Measurements from ENCODE around the gene CENPT.
"Not testable (repeated sequence)": the region's sequence is repeated elsewhere in the genome, so short reads cannot be mapped to it uniquely, and the experiment has no call there.

The CENPT gene

DNA sequence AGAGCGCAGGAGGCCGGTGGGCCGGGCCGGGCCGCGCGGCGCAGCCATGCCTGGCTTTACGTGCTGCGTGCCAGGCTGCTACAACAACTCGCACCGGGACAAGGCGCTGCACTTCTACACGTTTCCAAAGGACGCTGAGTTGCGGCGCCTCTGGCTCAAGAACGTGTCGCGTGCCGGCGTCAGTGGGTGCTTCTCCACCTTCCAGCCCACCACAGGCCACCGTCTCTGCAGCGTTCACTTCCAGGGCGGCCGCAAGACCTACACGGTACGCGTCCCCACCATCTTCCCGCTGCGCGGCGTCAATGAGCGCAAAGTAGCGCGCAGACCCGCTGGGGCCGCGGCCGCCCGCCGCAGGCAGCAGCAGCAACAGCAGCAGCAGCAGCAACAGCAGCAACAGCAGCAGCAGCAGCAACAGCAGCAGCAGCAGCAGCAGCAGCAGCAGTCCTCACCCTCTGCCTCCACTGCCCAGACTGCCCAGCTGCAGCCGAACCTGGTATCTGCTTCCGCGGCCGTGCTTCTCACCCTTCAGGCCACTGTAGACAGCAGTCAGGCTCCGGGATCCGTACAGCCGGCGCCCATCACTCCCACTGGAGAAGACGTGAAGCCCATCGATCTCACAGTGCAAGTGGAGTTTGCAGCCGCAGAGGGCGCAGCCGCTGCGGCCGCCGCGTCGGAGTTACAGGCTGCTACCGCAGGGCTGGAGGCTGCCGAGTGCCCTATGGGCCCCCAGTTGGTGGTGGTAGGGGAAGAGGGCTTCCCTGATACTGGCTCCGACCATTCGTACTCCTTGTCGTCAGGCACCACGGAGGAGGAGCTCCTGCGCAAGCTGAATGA lies 4.8 kb downstream of the CENPT start:
- peak overlapping the region; percentile 77 for H3K4me3 ChIP-seq (ENCODE audit: low read depth, low read length)
- TF ChIP-seq, protein P1, sequence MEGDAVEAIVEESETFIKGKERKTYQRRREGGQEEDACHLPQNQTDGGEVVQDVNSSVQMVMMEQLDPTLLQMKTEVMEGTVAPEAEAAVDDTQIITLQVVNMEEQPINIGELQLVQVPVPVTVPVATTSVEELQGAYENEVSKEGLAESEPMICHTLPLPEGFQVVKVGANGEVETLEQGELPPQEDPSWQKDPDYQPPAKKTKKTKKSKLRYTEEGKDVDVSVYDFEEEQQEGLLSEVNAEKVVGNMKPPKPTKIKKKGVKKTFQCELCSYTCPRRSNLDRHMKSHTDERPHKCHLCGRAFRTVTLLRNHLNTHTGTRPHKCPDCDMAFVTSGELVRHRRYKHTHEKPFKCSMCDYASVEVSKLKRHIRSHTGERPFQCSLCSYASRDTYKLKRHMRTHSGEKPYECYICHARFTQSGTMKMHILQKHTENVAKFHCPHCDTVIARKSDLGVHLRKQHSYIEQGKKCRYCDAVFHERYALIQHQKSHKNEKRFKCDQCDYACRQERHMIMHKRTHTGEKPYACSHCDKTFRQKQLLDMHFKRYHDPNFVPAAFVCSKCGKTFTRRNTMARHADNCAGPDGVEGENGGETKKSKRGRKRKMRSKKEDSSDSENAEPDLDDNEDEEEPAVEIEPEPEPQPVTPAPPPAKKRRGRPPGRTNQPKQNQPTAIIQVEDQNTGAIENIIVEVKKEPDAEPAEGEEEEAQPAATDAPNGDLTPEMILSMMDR (IDR thresholded peaks at IDR 0.05; ENCODE audit: borderline replicate concordance, insufficient read depth, low read depth, low read length), result peak; percentile 51; the same call in 1 of the 2 replicates

- TF ChIP-seq, protein P1 (IDR thresholded peaks at IDR 0.05; ENCODE audit: borderline replicate concordance, insufficient read depth, low read depth, low read length), result peak; percentile 93
- peak within 1 kb of the TSS; percentile 77 for H3K4me3 ChIP-seq (ENCODE audit: low read depth, low read length)
Measured at GRCh38 chr16:67841816-67842508, 5.5 kb downstream of the CENPT start, which contains the start of gene THAP11. Gene THAP11, plus strand, starts transcription at chr16:67842320. Its CDS starts 235 bp downstream, at chr16:67842555.

DNA sequence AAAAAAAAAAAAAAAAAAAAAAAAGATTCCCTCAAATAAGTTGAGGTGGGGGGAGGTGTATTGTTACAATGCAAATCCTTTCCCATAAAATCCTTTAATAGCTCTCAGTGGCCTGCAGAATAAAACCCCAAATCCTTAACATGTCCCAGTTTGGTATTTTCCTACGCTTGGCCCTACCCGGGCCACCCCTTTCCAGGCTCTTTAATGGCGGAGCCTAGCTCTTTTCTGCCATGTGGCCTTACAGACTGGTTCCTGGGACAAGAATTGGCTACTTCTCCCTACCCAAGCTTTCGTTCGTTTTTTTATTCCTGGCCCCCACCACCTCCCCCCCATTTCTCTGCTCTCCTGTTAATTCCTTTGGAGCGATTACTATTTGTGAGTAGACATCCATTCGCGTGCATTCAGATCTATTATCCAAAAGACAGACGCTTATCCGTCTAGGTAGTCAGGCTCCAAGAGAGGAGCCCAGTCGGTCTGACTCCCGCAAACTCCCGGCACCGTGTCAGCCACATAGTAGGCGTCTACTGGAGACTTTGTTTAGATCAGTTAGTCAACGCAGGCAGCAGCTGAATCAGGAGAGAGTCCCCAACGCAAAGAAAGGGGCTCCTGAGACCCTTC lies 6.2 kb downstream of the CENPT start:
- no peak overlapping the region for H3K4me3 ChIP-seq (ENCODE audit: low read depth, low read length)
- TF ChIP-seq, protein P1 (IDR thresholded peaks at IDR 0.05; ENCODE audit: borderline replicate concordance, insufficient read depth, low read depth, low read length), result no peak

DNA sequence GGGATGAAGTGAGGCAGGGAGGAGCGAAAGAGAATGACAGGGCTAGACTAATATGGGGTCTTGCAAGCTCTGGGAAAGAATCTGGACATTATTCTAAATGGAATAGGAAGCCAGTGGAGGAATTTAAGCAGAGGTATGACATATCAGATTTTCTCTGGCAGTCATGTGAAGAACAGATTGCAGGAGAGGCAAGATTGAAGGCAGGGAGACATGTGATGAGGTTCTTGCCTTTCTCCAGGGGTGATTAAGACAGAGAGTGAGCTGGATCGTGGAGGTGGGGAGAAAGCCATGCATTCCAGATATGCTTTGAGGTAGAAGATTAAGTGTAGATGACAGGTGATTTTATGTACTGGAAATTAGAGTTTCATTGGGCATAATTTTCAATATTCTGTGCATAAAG lies 9.7 kb downstream of the CENPT start:
- H3K4me3 ChIP-seq (ENCODE audit: low read depth, low read length), result no peak overlapping the region
- TF ChIP-seq, protein P1 (IDR thresholded peaks at IDR 0.05; ENCODE audit: borderline replicate concordance, insufficient read depth, low read depth, low read length), result no peak

GRCh38 chr16:67837190-67837589 lies 10.3 kb downstream of the CENPT start:
- not testable (repeated sequence) for H3K4me3 ChIP-seq (ENCODE audit: low read depth, low read length)

- H3K4me3 ChIP-seq (ENCODE audit: low read depth, low read length), result no peak overlapping the region
- TF ChIP-seq, protein P1 (IDR thresholded peaks at IDR 0.05; ENCODE audit: borderline replicate concordance, insufficient read depth, low read depth, low read length), result no peak
Measured at GRCh38 chr16:67834242-67834614, 13.3 kb downstream of the CENPT start.

DNA sequence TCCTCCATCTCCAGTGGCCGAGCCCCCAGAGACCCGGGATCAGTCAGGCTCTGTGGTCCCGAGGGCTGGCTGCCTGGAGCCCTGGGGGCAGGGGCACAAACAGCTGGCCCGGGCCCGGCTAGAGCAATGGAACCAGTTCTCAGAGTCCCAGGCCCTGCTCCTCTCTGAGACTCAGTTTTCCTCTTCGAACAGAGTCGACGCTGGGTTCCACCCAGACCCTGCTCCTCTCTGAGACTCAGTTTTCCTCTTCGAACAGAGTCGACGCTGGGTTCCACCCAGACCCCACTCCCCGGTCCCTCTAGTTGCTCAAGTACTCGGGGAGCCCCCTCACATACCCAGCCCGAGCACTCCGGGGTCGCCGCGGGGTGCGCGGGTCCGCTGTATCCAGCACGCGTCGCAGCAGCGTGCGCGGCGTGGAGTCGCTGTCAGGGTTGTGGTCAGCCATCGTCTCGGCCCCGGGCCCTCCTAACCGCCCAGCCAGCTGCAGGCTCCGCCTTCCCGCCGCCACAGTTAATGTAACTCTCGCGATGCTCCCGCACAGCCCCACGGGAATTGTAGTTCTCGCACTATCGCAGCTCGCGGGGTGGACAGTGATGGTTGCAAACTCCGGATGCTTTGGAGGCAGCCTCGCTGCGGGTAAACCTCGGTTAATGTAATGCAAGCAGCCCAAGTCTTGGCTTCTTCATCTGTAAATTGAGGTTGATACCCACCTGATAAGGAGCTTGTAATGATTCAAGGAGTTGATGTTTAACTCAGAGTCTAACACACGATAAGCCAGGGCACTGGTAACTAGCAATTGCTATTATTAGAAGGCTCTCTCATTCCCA lies 13.9 kb downstream of the CENPT start:
- TF ChIP-seq, protein P1 (IDR thresholded peaks at IDR 0.05; ENCODE audit: borderline replicate concordance, insufficient read depth, low read depth, low read length), result no peak
- H3K4me3 ChIP-seq (ENCODE audit: low read depth, low read length), result peak overlapping the region; percentile 63

Data from GM12875 (cell line).